HT1080 (cell line): ENCODE results near the gene GPR75. TPM values are rescaled to one million over a fixed set of nuclear protein-coding genes. Genes with fewer than 3 reads are reported as not detected.

Experiments
- DNase-seq: peaks from one replicate; pipeline ENCODE4 v3.0.0-alpha.2; 2015; ENCODE audit warnings: low read depth
- small RNA-seq: library from RNA; depleted of rRNA; stranded (forward); fragments of <200 nt; gene quantifications from one replicate; pipeline ENCODE3, GENCODE V24; 2014
- total RNA-seq: library from RNA; depleted of rRNA; stranded (reverse); fragments of >200 nt; shearing (Covaris generic); gene quantifications from 2 replicates; pipeline ENCODE4 v1.2.3, GENCODE V29; 2014; rRNA removed

Gene GPR75
- total RNA-seq, 1 experiment from 2014 or later: 1.2 TPM

DNA sequence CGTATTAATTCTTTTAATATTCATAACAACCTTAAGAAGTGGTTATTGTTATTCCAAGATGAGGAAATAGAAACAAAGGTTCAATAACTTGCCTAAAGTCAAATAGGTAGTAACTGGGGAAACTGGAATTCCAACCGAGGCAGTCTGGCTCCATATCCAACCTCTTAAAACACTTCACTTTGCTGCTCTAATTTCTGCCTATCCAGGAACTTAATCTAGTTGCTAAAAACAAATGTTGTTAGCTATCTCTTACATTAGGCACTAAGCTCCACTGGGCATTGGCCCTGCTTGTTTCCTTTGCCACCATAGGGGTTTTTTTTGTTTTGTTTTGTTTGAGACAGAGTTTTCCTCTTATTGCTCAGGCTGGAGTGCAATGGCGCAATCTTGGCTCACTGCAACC is 48.2 kb downstream of the GPR75 start:
- no peak for DNase-seq

Small RNA genes within 50 kb of the gene (small RNA-seq; reads per million reads assigned to genes)
- gene MIR3682: not detected

Other genes starting within 250 kb of the GPR75 start
- 21.3 and 27.4 TPM in 2 replicates for gene CHAC2, start 92.2 kb downstream of the GPR75 start, total RNA-seq
- 16.0 and 16.4 TPM in 2 replicates for gene ASB3, start 73.0 kb downstream of the GPR75 start, total RNA-seq
- 55.0 and 70.2 TPM in 2 replicates for gene ERLEC1, start 72.9 kb downstream of the GPR75 start, total RNA-seq
- 31.2 and 39.2 TPM in 2 replicates for gene PSME4, start 111.0 kb upstream of the GPR75 start, total RNA-seq